Measurements from ENCODE around the gene OPN3.

DNA sequence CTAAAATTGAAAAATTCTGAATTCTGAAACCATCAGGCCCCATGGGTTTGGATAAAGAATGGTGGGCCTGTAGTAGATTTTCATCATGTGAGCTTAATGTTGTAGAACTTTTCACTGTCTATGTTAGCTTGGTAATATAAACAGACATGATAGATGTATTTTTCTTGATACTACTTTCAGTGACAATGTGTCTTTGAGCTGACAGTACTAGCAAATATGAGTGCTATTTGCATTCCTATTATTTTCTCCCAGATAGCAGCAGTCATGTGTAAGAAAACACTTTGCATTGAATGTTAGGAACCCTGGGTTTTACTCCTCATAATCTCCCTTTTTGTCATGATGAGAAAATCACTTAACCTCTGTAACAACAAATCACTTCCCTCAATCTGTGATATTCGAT lies 89.9 kb downstream of the OPN3 start:
- TF ChIP-seq, protein P1, sequence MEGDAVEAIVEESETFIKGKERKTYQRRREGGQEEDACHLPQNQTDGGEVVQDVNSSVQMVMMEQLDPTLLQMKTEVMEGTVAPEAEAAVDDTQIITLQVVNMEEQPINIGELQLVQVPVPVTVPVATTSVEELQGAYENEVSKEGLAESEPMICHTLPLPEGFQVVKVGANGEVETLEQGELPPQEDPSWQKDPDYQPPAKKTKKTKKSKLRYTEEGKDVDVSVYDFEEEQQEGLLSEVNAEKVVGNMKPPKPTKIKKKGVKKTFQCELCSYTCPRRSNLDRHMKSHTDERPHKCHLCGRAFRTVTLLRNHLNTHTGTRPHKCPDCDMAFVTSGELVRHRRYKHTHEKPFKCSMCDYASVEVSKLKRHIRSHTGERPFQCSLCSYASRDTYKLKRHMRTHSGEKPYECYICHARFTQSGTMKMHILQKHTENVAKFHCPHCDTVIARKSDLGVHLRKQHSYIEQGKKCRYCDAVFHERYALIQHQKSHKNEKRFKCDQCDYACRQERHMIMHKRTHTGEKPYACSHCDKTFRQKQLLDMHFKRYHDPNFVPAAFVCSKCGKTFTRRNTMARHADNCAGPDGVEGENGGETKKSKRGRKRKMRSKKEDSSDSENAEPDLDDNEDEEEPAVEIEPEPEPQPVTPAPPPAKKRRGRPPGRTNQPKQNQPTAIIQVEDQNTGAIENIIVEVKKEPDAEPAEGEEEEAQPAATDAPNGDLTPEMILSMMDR (IDR thresholded peaks at IDR 0.05): no peak
- TF ChIP-seq POLR2A (IDR thresholded peaks at IDR 0.05): no peak
